ENCODE data around the gene EEF1AKMT1.
"Not testable (repeated sequence)": the region's sequence is repeated elsewhere in the genome, so short reads cannot be mapped to it uniquely, and the experiment has no call there.

EEF1AKMT1 gene

GRCh38 chr13:20696073-20696472, 77.7 kb downstream of the EEF1AKMT1 start:
- no peak for DNase-seq (ENCODE audit: low spot score)

- no peak for DNase-seq (ENCODE audit: low spot score)
Measured at GRCh38 chr13:20691616-20692015, 82.1 kb downstream of the EEF1AKMT1 start.

GRCh38 chr13:20689291-20689690, 84.5 kb downstream of the EEF1AKMT1 start:
- DNase-seq (ENCODE audit: low spot score), result no peak

- no peak for DNase-seq (ENCODE audit: low spot score)
Measured at GRCh38 chr13:20686863-20687579, 86.7 kb downstream of the EEF1AKMT1 start.

- no peak for DNase-seq (ENCODE audit: low spot score)
Measured at GRCh38 chr13:20686167-20686566, 87.6 kb downstream of the EEF1AKMT1 start.

GRCh38 chr13:20685092-20685491, 88.7 kb downstream of the EEF1AKMT1 start:
- DNase-seq (ENCODE audit: low spot score), result no peak

- DNase-seq (ENCODE audit: low spot score), result no peak
Measured at GRCh38 chr13:20684546-20684945, 89.2 kb downstream of the EEF1AKMT1 start.

- DNase-seq (ENCODE audit: low spot score), result no peak
Measured at GRCh38 chr13:20684041-20684440, 89.7 kb downstream of the EEF1AKMT1 start.

- DNase-seq (ENCODE audit: low spot score), result no peak
Measured at GRCh38 chr13:20682061-20682460, 91.7 kb downstream of the EEF1AKMT1 start.

- not testable (repeated sequence) for DNase-seq (ENCODE audit: low spot score)
Measured at GRCh38 chr13:20681481-20681880, 92.3 kb downstream of the EEF1AKMT1 start.

- DNase-seq (ENCODE audit: low spot score), result no peak
Measured at GRCh38 chr13:20680416-20681080, 93.2 kb downstream of the EEF1AKMT1 start.

- DNase-seq (ENCODE audit: low spot score), result no peak
Measured at GRCh38 chr13:20679879-20680278, 93.9 kb downstream of the EEF1AKMT1 start.

All from Ammon's horn (tissue), 1 donor.